HG03108 (cell line): Measurements from ENCODE around the gene COX6A1.

Experiments used
- ATAC-seq: cut with Tn5 transposase; IDR thresholded peaks from one replicate; pipeline ENCODE4 v1.9.1; 2021; ENCODE audit warnings: moderate library complexity; ENCODE audit not compliant: unreplicated experiment

The COX6A1 gene

DNA sequence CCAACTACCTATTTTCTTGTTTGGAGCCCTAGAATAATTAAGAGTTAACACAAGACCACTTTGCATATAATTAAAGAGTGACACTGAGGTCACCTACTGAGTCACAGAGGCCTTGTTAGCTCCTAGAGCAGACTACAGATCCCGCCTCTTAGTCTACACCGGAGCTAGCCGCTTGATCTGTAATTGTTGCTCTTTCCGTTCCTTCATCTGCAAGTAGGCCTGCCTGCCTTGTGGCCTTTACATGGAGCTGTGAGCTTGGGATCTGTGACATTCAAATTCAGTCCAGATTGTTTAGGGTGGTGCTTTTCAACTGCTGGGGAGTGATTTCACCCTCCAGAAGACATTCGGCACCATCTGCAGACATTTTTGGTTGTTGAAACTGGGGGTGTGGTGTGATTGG is 52.4 kb downstream of the COX6A1 start:
- ATAC-seq = no peak
